ENCODE data around the gene DISP1.
A peak's percentile ranks its signal among the peaks of the same experiment; 100 is the strongest.

DISP1 gene

GRCh38 chr1:222823695-222824094 lies 8.9 kb downstream of the DISP1 start:
- no peak for DNase-seq (ENCODE audit: low read depth)
- TF ChIP-seq CTCF (conservative IDR thresholded peaks at IDR 0.05; ENCODE audit: low read depth, low read length), result no peak
- no peak overlapping the region for H3K4me3 ChIP-seq (ENCODE audit: low read depth, low read length)

- no peak for TF ChIP-seq CTCF (conservative IDR thresholded peaks at IDR 0.05; ENCODE audit: low read depth, low read length)
- H3K4me3 ChIP-seq (ENCODE audit: low read depth, low read length), result no peak overlapping the region
- no peak for DNase-seq (ENCODE audit: low read depth)
Observed at GRCh38 chr1:222824641-222825040, 9.8 kb downstream of the DISP1 start.

GRCh38 chr1:222828939-222829338 lies 14.1 kb downstream of the DISP1 start:
- H3K4me3 ChIP-seq (ENCODE audit: low read depth, low read length), result no peak overlapping the region
- no peak for TF ChIP-seq CTCF (conservative IDR thresholded peaks at IDR 0.05; ENCODE audit: low read depth, low read length)
- no peak for DNase-seq (ENCODE audit: low read depth)

- no peak overlapping the region for H3K4me3 ChIP-seq (ENCODE audit: low read depth, low read length)
- peak; percentile 88 for DNase-seq (ENCODE audit: low read depth)
- TF ChIP-seq CTCF (conservative IDR thresholded peaks at IDR 0.05; ENCODE audit: low read depth, low read length), result no peak
Observed at GRCh38 chr1:222829868-222830267, 15.0 kb downstream of the DISP1 start.

- DNase-seq (ENCODE audit: low read depth), result no peak
- TF ChIP-seq CTCF (conservative IDR thresholded peaks at IDR 0.05; ENCODE audit: low read depth, low read length), result no peak
- H3K4me3 ChIP-seq (ENCODE audit: low read depth, low read length), result no peak overlapping the region
Observed at GRCh38 chr1:222833356-222833876, 18.6 kb downstream of the DISP1 start.

GRCh38 chr1:222843469-222844410 lies 28.9 kb downstream of the DISP1 start:
- peak; percentile 33 for DNase-seq (ENCODE audit: low read depth)
- TF ChIP-seq CTCF (conservative IDR thresholded peaks at IDR 0.05; ENCODE audit: low read depth, low read length), result no peak
- no peak overlapping the region for H3K4me3 ChIP-seq (ENCODE audit: low read depth, low read length)

GRCh38 chr1:222844411-222844779 lies 29.6 kb downstream of the DISP1 start:
- peak; percentile 5 for DNase-seq (ENCODE audit: low read depth)
- TF ChIP-seq CTCF (conservative IDR thresholded peaks at IDR 0.05; ENCODE audit: low read depth, low read length), result no peak
- no peak overlapping the region for H3K4me3 ChIP-seq (ENCODE audit: low read depth, low read length)

Data from choroid plexus epithelial cell (primary cell).